H9 (cell line): Measurements from ENCODE around the gene HS6ST1. TPM values are rescaled to one million over a fixed set of nuclear protein-coding genes. Genes with fewer than 3 reads are reported as not detected.

Experiments
- DNase-seq: peaks from one replicate; pipeline ENCODE4 v3.0.0-alpha.2; 2017
- H2AFZ ChIP-seq: one replicate; pipeline ENCODE4 v1.6.1; 2013; ENCODE audit warnings: mild to moderate bottlenecking, low read length, control low read depth, moderate library complexity
- H2AK5ac ChIP-seq: 2 replicates; pipeline ENCODE4 v1.6.1; 2013; ENCODE audit warnings: low read length, control low read depth, mixed read lengths; ENCODE audit not compliant: insufficient read length
- H2BK120ac ChIP-seq: one replicate; pipeline ENCODE4 v1.6.1; 2013; ENCODE audit warnings: low read depth, mild to moderate bottlenecking, low read length, control low read depth, inconsistent platforms; ENCODE audit not compliant: poor library complexity, severe bottlenecking
- H2BK12ac ChIP-seq: 2 replicates; pipeline ENCODE4 v1.6.1; 2013; ENCODE audit warnings: low read length, control low read depth, mixed read lengths, low read depth; ENCODE audit not compliant: insufficient read length
- H2BK15ac ChIP-seq: 2 replicates; pipeline ENCODE4 v1.6.1; 2013; ENCODE audit warnings: low read depth, low read length, control low read depth
- H2BK20ac ChIP-seq: one replicate; pipeline ENCODE4 v1.6.1; 2013; ENCODE audit warnings: low read depth, mild to moderate bottlenecking, low read length, control low read depth, inconsistent platforms; ENCODE audit not compliant: poor library complexity, severe bottlenecking
- H2BK5ac ChIP-seq: 2 replicates; pipeline ENCODE4 v1.6.1; 2013; ENCODE audit warnings: low read length, control low read depth, mixed read lengths; ENCODE audit not compliant: insufficient read length
- H3K14ac ChIP-seq: 2 replicates; pipeline ENCODE4 v1.6.1; 2013; ENCODE audit warnings: low read length, control low read depth; ENCODE audit not compliant: insufficient read depth
- H3K18ac ChIP-seq: 2 replicates; pipeline ENCODE4 v1.6.1; 2013; ENCODE audit warnings: low read depth, mild to moderate bottlenecking, mixed read lengths, low read length, control low read depth; ENCODE audit not compliant: insufficient read length
- H3K23ac ChIP-seq: 2 replicates; pipeline ENCODE4 v1.6.1; 2013; ENCODE audit warnings: low read length, control low read depth, mixed read lengths, low read depth; ENCODE audit not compliant: insufficient read length
- H3K23me2 ChIP-seq: 2 replicates; pipeline ENCODE4 v1.6.1; 2013; ENCODE audit warnings: low read depth, mild to moderate bottlenecking, mixed read lengths, low read length, control low read depth; ENCODE audit not compliant: insufficient read length, poor library complexity, severe bottlenecking
- H3K27ac ChIP-seq: 2 replicates; pipeline ENCODE4 v1.5.1; 2013; ENCODE audit warnings: low read length, control low read depth, mixed read lengths, low read depth; ENCODE audit not compliant: insufficient read length
- H3K27me3 ChIP-seq: 2 replicates; pipeline ENCODE4 v1.6.1; 2013; ENCODE audit warnings: low read length, control low read depth, inconsistent platforms; ENCODE audit not compliant: insufficient read depth
- H3K4ac ChIP-seq: 2 replicates; pipeline ENCODE4 v1.6.1; 2013; ENCODE audit warnings: low read depth, mild to moderate bottlenecking, control low read depth, inconsistent platforms, low read length, moderate library complexity
- H3K4me1 ChIP-seq: 2 replicates; pipeline ENCODE4 v1.6.1; 2013; ENCODE audit warnings: low read length, control low read depth, inconsistent platforms; ENCODE audit not compliant: insufficient read depth
- H3K4me2 ChIP-seq: 2 replicates; pipeline ENCODE4 v1.6.1; 2013; ENCODE audit warnings: low read length, control low read depth, mixed read lengths; ENCODE audit not compliant: insufficient read length, insufficient read depth
- H3K56ac ChIP-seq: 2 replicates; pipeline ENCODE4 v1.6.1; 2013; ENCODE audit warnings: low read depth, mild to moderate bottlenecking, mixed read lengths, low read length, control low read depth; ENCODE audit not compliant: insufficient read length
- H3K79me1 ChIP-seq: 2 replicates; pipeline ENCODE4 v1.6.1; 2013; ENCODE audit warnings: low read depth, mild to moderate bottlenecking, moderate library complexity, low read length, control low read depth, inconsistent platforms; ENCODE audit not compliant: insufficient read depth, poor library complexity, severe bottlenecking
- H3K79me2 ChIP-seq: 2 replicates; pipeline ENCODE4 v1.6.1; 2013; ENCODE audit warnings: low read length, control low read depth, inconsistent platforms; ENCODE audit not compliant: insufficient read depth
- H3K9ac ChIP-seq: 2 replicates; pipeline ENCODE4 v1.6.1; 2013; ENCODE audit warnings: low read length, control low read depth, mixed read lengths; ENCODE audit not compliant: insufficient read length; ENCODE audit errors: extremely low read depth
- H3K9me3 ChIP-seq: one replicate; pipeline ENCODE4 v1.6.1; 2013; ENCODE audit warnings: low read depth, low read length, inconsistent platforms; ENCODE audit not compliant: control insufficient read depth
- H3T11ph ChIP-seq: one replicate; pipeline ENCODE4 v1.6.1; 2013; ENCODE audit warnings: mild to moderate bottlenecking, low read length, control low read depth, inconsistent platforms
- H4K20me1 ChIP-seq: one replicate; pipeline ENCODE4 v1.6.1; 2013; ENCODE audit not compliant: control insufficient read depth, insufficient read length, insufficient read depth
- H4K5ac ChIP-seq: 2 replicates; pipeline ENCODE4 v1.6.1; 2013; ENCODE audit warnings: low read depth, mild to moderate bottlenecking, mixed read lengths, low read length, control low read depth; ENCODE audit not compliant: insufficient read length
- H4K8ac ChIP-seq: replicated peaks from 2 replicates; pipeline ENCODE4 v1.6.1; 2013; ENCODE audit warnings: low read length, control low read depth, mixed read lengths, low read depth; ENCODE audit not compliant: insufficient read length
- H4K91ac ChIP-seq: 2 replicates; pipeline ENCODE4 v1.6.1; 2013; ENCODE audit warnings: low read depth, mild to moderate bottlenecking, moderate library complexity, mixed read lengths, low read length, control low read depth; ENCODE audit not compliant: insufficient read length
- H3K27ac Mint-ChIP-seq, 3 experiments: 2 replicates in 2 of 3; 3 replicates in 1 of 3; pipeline ENCODE4 v1.8.0; 2020 to 2021; ENCODE audit warnings: mixed read lengths in 3 of 3, mild to moderate bottlenecking in 1 of 3, moderate library complexity in 1 of 3
- H3K27me3 Mint-ChIP-seq: 2 replicates; pipeline ENCODE4 v1.8.0; 2021; ENCODE audit warnings: low read depth, mild to moderate bottlenecking, moderate library complexity, mixed read lengths
- H3K36me3 Mint-ChIP-seq, 3 experiments: 2 replicates in 2 of 3; 3 replicates in 1 of 3; pipeline ENCODE4 v1.8.0; 2020 to 2021; ENCODE audit warnings: low read depth in 3 of 3, mixed read lengths in 3 of 3; ENCODE audit not compliant: insufficient read depth in 1 of 3
- H3K4me1 Mint-ChIP-seq, 2 experiments: 2 replicates each; pipeline ENCODE4 v1.8.0; 2020; ENCODE audit warnings: mixed read lengths in 2 of 2
- H3K4me3 Mint-ChIP-seq, 2 experiments: 2 replicates in 1 of 2; 3 replicates in 1 of 2; pipeline ENCODE4 v1.8.0; 2020 to 2021; ENCODE audit warnings: mild to moderate bottlenecking in 2 of 2, mixed read lengths in 2 of 2, moderate library complexity in 1 of 2
- H3K9me3 Mint-ChIP-seq, 2 experiments: 2 replicates in 1 of 2; 3 replicates in 1 of 2; pipeline ENCODE4 v1.8.0; 2020; ENCODE audit warnings: mild to moderate bottlenecking in 2 of 2, mixed read lengths in 2 of 2, moderate library complexity in 1 of 2
- WGBS: extraction: QIAGEN DNeasy Blood & Tissue Kit; methylation state at CpG from one replicate; pipeline ENCODE4 v1.1.7; 2013; ENCODE audit warnings: missing lambda C conversion rate, low lambda C conversion rate, mixed read lengths; ENCODE audit not compliant: insufficient read length; ENCODE audit errors: extremely low coverage; 5-methylcytosine and 5-hydroxymethylcytosine counted together
- total RNA-seq: library from RNA; stranded (reverse); gene quantifications from 2 replicates; pipeline ENCODE4 v1.2.1, GENCODE V29; 2021
- TF ChIP-seq, protein P1 (sequence below): fragments of 200-600 bp; sonication (generic); conservative IDR thresholded peaks from 3 replicates; pipeline ENCODE4 v1.8.0; 2021; ENCODE audit warnings: antibody characterized with exemption, mild to moderate bottlenecking

The HS6ST1 gene
- total RNA-seq, 1 experiment from 2014 or later, result 60.2 TPM

DNA sequence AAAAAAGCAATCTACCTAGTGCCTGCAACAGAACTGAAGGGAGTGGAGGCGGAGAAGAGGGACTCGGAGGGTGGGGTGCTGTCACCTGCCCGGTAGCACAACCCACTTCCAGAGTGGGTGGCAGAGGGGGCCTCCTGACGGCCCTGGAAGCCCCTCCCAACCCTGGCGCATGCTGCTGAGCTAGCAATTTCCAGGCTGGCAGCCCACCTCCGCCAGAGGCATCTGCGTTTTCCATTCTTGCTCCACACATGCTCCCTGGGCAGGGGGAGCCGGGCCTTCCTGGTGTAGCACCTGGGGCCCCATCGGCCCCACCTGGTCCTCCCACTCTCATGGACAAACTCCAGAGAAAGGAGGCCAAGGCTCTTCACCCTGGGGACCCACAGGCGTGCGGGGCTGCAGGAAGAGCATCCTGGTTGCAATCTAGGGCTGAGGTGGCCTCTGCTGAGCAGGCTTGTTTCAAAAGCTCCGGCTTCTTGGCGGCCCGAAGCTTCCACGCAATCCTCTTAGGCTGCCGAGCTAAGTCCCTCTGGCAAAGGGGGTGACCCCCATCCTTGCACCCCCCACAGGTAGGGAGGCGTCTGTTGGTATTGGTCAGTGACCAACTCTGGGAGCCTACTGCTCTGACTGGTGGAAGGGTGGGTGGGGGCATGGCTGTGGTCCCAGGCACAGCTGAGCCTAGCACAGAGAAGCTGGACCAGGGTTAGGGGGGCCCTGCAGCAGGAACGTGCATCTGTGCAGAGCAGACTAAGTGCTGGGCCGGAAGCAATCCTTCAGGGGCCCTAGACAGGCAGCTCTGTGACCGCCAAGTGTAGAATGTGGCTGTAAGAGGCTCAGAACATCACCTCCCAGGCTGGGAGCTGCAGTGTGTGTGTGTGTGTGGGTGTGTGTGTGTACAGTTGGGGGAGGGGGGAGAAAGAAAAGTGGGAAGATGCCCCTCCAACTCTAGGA is 2.6 kb downstream of the HS6ST1 start:
- no peak overlapping the region for H4K8ac ChIP-seq
- H2BK15ac ChIP-seq, result no peak overlapping the region
- no peak overlapping the region for H3K9ac ChIP-seq
- H3K18ac ChIP-seq, result no peak overlapping the region
- H2BK5ac ChIP-seq, result no peak overlapping the region
- H3K27me3 ChIP-seq, result no peaks in the 10 kb centered on the region; the same call in 1 of the 2 replicates
- Mint-ChIP-seq H3K36me3 (peaks cover 7 to 28% (median 18%) of the 10 kb centered on the region in 3 experiments), H3K27me3 (peaks cover 16% of the 10 kb centered on the region), H3K4me1 (peaks cover 47 to 53% of the 10 kb centered on the region in 2 experiments), H3K27ac (peak overlapping the region in 1 of 3 experiments; percentile 47; a peak in 1 of 7 replicates), H3K4me3 (peak overlapping the region; percentile 89 to 91), H3K9me3 (no peaks in the 10 kb centered on the region)
- peaks cover 3% of the 10 kb centered on the region for H3K79me1 ChIP-seq
- H3K56ac ChIP-seq, result no peak overlapping the region
- H3K27ac ChIP-seq, result no peak overlapping the region
- H3K4ac ChIP-seq, result no peak overlapping the region
- no peak overlapping the region for H4K91ac ChIP-seq
- H3T11ph ChIP-seq, result no peak overlapping the region
- H3K4me1 ChIP-seq, result no peaks in the 10 kb centered on the region; the same call in 1 of the 2 replicates
- H3K79me2 ChIP-seq, result peaks cover 58% of the 10 kb centered on the region; the same call in 1 of the 2 replicates
- H3K23ac ChIP-seq, result no peak overlapping the region
- peak overlapping the region; percentile 10; the same call in 1 of the 2 replicates for H3K14ac ChIP-seq
- no peak overlapping the region for H2AK5ac ChIP-seq
- TF ChIP-seq, protein P1, sequence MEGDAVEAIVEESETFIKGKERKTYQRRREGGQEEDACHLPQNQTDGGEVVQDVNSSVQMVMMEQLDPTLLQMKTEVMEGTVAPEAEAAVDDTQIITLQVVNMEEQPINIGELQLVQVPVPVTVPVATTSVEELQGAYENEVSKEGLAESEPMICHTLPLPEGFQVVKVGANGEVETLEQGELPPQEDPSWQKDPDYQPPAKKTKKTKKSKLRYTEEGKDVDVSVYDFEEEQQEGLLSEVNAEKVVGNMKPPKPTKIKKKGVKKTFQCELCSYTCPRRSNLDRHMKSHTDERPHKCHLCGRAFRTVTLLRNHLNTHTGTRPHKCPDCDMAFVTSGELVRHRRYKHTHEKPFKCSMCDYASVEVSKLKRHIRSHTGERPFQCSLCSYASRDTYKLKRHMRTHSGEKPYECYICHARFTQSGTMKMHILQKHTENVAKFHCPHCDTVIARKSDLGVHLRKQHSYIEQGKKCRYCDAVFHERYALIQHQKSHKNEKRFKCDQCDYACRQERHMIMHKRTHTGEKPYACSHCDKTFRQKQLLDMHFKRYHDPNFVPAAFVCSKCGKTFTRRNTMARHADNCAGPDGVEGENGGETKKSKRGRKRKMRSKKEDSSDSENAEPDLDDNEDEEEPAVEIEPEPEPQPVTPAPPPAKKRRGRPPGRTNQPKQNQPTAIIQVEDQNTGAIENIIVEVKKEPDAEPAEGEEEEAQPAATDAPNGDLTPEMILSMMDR, result no peak
- H3K23me2 ChIP-seq, result peaks cover 12% of the 10 kb centered on the region
- no peaks in the 10 kb centered on the region for H3K9me3 ChIP-seq
- no peak overlapping the region for H2BK120ac ChIP-seq
- no CpG with 5 or more reads among the region's 20 CpGs for WGBS
- no peaks in the 10 kb centered on the region for H4K20me1 ChIP-seq
- no peak overlapping the region for H2BK12ac ChIP-seq
- H2AFZ ChIP-seq, result no peak overlapping the region
- DNase-seq, result no peak
- no peak overlapping the region for H2BK20ac ChIP-seq
- H3K4me2 ChIP-seq, result peak overlapping the region; percentile 43
- H4K5ac ChIP-seq, result no peak overlapping the region
